Muscle of back (tissue), 11 donors: Measurements from ENCODE around the gene PRR19. TPM values are rescaled to one million over a fixed set of nuclear protein-coding genes. Genes with fewer than 3 reads are reported as not detected.

Experiments used
- DNase-seq, 3 donors: peaks; one replicate each; pipeline versions ENCODE4 v3.0.0 to v3.0.0-alpha.2; 2013
- polyA plus RNA-seq, 10 donors: library from polyadenylated mRNA; unstranded; fragments of 120-200 nt; gene quantifications; one replicate each; pipeline ENCODE4 v1.2.1, GENCODE V29; 2013; ENCODE audit not compliant: insufficient read length in 10 of 10

The PRR19 gene
- polyA plus RNA-seq, 10 donors, result 0.47 to 1.8 (median 0.78) TPM

DNA sequence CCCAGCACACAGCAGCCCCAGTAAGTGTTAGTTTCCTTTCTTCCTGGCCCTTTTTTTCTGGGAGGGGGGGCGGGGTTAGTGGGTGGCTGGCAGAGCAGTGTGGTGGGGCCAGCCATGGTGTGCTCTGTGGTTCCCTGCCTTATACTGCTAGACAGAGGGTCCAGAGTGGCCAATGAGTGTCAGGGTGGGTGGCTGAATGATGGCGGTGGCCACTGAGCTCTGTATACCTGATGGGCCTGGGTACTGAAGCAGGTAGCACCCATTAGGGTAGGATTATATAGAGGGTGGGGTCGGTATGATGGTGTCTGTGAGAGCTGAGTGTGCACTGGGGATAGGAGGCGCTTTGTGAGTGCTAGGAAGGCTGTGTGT lies 19.1 kb upstream of the PRR19 start:
- DNase-seq, result no peak

DNA sequence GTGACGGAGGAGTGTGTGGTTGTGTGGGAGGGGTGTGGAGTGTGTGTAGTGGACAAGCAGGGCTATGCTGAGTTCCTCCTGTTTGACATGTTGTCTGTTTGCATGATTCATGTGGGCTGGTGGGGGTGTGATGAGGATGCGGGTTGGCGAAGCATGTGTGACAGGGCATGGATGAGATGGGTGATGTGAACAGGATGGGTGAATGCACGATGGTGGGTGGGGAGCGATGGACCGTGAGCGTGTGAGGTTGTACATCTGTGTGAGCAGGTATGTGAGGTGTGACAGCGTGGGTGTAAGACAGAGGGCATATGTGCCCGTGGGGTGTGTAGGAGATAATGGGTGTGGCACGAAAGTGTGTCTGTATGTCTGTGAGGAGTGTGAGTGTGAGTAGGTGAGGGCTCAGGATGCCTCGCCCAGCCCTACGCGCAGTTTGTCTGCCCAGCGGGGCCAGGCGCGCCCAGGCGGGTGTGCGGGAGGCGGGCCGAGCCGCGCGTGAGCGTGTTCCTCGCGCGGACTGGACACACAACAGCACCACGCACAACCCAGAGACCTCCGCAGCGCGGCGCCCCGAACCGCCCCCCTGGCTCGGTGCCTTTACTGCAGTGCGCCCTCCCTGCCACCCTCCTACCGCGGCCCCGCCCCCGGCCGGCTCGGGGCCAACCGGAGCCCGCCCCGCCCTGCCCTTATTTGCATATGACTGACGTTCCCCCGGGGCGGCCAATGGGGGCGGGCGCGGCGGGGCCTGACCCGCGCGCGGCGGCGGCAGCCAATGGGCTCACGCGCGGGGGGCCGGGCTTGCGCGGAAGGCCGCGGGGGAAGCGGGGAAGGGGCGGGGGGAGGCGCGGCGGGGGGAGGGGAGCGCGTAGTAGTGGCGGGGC lies 18.5 kb upstream of the PRR19 start:
- peak; percentile 96 to 98 (median 97) for DNase-seq

DNA sequence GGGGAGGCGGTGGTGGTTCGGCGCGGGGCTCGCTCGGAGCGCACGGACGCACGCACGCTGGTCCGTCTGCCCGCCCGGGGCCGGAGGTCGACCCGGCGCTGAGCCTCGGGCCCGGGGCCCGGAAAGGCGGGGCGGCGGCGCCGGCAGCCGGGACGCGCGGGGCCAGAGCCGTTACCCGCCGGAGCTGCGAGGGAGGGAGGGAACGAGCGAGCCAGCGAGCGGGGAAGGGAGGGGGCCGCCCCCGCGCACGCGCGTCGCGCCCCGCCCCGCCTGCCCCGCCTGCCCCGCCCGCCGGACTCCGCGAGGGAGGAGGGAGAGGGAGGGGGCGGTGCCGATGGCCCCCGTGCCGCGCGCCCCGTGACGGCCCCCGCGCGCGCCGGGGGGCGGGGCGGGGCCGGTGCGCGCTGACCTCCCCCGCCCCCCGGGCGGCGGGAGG lies 17.8 kb upstream of the PRR19 start:
- DNase-seq, result peak; percentile 81 to 85 (median 85)

DNA sequence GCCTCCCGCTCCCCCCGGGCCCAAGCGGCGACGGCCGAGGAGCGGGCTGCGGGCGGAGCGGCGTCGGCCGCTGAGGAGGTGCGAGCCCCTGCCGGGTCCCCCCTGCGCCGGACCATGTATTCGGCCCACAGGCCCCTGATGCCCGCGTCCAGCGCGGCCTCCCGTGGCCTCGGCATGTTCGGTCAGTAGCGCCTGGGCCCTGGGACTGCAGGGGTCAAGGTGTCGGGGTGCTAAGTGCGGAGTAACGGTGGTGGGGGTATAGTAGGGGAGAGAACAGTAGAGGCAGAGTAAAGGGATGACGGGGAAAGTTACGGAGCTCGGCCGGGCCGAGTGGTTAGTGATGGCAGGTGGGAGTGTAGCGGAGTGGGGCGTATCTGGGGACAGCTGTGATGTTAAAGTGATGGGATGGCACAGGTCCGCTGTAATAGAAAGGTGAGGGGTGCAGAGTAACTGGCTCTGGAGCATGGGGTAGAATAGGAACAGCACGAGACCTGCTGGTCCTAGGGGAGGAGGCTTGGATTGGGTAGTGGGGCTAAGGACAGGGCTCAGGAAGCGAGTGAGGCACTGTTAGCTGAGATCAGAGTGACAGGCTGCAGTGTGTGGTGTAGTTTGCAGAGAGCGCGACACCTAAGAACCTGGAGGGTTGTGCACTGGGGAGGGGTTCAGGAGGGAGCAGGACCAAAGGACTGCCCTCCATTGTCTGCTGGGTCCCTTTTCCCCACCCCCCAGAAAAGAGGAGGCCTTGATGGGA lies 17.2 kb upstream of the PRR19 start:
- peak in 1 of 3 donors; percentile 67 for DNase-seq

DNA sequence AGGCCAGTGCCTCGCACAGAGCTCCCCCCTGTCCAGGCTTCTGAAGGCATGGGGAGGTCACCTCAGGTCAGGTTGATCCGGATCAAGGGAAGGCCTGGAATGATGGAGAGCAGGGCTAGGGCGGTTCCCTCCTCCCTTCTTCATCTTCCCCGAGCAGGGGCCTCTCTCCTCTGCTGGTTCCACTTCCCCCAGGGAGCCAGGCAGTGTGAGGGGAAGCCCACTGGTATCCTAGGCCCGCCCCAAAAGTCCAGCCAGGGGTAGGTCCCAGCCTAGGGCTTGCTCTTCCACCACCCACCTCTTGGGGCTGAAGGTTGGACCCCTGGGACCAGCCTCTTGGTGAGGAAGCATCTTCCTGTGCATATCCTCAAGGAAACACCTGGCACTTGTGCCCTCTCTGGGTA lies 16.4 kb upstream of the PRR19 start:
- DNase-seq, result peak in 1 of 3 donors; percentile 56

DNA sequence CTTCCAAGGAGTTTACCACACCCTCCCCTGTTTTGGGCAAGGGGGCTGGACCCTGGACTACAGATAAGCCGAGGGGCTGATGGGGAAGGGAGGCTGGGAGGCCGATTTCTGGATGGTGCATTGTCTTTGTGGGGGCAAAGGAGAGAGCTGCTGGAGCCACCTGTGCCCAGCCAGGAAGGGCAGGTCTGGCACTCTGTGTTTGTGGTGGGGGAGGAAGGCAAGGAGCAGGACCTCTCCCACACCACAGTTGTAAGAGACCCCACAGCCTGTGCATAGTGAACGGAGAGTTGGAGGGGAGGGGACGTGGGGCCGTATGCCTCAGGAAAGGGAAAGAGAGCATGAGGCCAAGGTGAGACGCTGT lies 16.0 kb upstream of the PRR19 start:
- no peak for DNase-seq

DNA sequence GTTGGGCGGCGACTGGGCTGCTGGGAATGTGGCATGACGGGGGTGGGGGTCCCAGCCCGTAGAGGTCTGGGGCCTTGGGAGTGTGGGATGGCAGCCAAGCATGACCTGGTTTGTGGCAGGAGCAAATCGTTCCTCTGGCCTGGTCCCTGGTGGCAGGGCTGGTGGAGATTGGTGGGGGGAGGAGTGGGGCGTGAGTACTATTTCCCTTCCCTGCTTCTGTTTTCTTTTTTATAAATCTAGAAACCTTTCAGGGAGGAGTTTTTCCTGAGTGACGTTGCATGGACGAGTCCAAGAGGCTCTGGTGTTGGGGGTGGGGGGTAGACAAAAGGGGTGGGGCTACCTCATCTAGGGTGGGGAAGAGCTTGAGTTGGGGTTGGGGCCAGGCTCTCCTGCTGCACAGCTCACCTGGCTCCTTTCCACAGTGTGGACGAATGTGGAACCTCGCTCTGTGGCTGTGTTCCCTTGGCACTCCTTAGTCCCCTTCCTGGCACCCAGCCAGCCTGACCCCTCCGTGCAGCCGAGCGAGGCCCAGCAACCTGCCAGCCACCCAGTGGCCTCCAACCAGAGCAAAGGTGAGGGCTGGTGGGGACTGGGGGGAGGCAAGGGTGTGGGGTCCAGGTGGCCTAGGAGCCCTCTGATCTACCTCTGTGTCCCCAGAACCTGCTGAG lies 15.4 kb upstream of the PRR19 start:
- DNase-seq, result peak in 1 of 3 donors; percentile 61

DNA sequence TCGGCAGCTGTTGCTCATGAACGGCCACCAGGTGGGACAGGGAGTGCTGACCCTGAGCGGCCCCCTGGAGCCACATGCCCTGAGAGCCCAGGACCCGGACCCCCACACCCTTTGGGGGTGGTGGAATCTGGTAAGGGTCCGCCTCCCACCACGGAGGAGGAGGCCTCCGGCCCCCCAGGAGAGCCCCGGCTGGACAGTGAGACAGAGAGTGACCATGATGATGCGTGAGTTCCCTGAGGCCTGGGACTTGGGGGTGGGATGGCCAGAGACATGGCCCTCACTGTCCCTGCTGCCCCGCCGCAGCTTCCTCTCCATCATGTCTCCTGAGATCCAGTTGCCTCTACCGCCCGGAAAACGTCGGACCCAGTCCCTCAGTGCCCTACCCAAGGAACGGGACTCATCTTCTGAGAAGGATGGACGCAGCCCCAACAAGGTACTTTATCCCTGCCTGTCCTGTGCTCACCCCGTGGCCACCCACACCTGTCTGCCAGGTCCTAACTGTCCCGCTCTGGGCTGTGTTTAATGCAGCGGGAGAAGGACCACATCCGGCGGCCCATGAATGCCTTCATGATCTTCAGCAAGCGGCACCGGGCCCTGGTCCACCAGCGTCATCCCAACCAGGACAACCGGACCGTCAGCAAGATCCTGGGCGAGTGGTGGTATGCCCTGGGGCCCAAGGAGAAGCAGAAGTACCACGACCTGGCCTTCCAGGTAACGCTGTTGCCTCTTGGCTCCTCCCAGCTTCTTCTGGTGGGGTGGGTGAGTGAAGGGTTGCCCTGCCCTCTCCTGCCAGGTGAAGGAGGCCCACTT lies 14.7 kb upstream of the PRR19 start:
- DNase-seq, result no peak

DNA sequence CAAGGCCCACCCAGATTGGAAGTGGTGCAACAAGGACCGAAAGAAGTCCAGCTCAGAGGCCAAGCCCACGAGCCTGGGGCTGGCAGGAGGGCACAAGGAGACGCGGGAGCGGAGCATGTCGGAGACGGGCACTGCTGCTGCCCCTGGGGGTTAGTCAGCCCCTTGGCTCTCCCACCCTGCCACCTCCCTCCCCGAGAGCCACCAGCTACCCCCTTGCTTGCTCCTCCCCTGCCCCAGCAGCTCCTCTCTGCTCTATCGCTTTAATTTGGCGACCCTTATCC lies 14.2 kb upstream of the PRR19 start:
- DNase-seq, result no peak

DNA sequence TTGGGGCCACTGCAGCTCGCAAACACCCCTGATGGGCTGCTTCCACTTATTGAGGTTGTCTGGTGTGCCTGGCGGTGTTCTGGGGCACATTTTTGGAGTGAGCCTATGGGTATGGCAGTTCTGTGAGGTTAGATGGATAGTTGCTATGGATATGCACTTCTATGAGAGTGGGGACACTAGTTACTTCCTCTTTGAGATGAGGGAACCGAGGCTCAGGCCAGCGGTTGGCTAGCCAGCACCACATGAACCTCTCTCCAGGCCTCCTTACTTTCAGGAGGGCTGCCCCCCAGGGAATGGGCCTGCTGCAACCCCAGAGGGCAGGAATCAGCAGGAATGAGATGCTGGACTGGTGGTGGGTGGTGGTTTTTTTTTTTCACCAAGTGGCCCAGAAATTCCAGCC lies 13.5 kb upstream of the PRR19 start:
- no peak for DNase-seq

DNA sequence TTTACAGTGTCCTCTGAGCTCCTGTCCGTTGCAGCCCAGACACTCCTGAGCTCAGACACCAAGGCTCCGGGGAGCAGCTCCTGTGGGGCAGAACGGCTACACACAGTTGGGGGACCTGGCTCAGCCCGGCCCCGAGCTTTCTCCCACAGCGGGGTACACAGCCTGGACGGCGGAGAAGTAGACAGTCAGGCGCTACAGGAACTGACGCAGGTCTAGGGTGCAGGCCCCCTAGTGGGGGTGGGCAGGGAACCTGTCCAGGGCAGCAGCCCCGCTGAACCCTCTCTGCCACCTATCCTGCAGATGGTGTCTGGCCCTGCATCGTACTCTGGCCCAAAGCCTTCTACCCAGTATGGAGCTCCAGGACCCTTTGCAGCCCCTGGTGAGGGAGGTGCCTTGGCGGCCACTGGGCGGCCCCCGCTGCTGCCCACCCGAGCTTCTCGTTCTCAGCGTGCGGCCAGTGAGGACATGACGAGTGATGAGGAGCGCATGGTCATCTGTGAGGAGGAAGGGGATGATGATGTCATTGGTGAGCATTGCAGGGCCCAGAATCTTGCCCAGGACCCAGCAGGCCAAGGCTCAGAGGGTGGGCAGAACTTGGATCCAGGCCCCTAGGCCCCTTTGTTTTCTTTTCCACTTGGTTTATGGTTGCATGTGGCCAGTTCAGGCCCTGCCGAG lies 12.9 kb upstream of the PRR19 start:
- no peak for DNase-seq

DNA sequence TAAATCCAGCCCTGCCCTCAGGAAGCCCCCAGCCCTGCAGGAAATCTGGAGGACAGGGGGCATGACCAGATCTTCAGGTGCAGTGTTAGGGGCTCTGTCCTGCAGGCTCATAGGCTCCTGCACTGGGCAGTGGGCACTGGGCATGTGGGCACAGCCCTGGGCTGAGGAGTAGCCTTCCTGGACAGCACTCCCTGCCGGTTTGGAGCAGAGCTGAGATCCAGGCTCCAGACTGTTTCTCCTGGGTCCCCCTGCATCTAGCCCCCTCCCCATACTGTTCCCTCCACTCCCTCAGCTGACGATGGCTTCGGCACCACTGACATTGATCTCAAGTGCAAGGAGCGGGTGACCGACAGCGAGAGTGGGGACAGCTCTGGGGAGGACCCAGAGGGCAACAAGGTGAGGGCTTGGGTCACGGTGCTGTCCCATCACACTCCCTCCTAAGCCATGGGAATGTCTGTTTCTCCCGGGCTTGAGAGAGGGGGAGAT lies 12.3 kb upstream of the PRR19 start:
- DNase-seq, result no peak

DNA sequence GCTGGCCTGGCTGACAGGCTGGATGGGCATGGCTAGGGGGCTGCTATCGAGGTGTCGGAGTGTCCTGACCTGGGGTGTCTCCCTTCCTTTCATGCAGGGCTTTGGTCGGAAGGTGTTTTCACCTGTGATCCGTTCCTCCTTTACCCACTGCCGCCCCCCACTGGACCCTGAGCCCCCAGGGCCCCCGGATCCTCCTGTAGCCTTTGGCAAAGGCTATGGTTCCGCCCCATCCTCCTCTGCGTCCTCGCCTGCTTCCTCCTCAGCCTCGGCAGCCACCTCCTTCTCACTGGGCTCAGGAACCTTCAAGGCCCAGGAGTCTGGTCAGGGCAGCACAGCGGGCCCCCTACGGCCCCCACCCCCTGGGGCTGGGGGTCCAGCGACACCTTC lies 11.8 kb upstream of the PRR19 start:
- no peak for DNase-seq

DNA sequence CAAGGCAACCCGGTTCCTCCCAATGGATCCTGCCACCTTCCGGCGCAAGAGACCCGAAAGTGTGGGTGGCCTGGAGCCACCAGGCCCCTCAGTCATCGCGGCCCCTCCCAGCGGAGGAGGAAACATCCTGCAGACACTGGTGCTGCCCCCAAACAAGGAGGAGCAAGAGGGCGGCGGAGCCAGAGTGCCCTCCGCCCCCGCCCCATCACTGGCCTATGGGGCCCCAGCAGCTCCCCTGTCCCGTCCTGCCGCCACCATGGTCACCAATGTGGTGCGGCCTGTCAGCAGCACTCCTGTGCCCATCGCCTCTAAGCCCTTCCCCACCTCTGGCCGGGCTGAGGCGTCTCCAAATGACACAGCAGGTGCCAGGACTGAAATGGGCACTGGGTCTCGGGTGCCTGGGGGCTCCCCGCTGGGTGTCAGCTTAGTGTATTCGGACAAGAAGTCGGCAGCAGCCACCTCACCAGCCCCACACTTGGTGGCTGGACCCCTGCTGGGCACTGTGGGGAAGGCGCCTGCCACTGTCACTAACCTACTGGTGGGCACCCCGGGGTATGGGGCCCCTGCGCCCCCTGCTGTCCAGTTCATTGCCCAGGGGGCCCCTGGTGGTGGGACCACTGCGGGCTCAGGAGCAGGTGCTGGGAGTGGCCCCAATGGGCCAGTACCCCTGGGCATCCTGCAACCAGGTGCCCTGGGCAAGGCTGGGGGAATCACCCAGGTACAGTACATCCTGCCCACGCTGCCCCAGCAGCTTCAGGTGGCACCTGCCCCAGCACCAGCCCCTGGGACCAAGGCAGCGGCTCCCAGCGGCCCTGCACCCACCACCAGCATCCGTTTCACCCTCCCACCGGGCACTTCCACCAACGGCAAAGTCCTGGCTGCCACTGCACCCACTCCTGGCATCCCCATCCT lies 11.2 kb upstream of the PRR19 start:
- no peak for DNase-seq

DNA sequence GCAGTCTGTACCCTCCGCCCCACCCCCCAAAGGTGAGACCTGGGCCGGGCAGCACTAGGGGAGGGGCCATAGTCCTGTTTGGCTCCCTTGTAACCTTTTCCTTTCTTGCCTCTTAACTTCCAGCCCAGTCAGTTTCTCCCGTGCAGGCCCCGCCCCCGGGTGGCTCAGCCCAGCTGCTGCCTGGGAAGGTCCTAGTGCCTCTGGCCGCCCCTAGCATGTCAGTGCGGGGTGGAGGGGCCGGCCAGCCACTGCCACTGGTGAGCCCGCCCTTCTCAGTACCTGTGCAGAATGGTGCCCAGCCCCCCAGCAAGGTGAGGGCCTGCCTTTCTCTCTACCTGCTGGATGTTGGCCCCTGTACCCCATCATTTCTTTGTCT lies 10.5 kb upstream of the PRR19 start:
- DNase-seq, result peak in 1 of 3 donors; percentile 45

DNA sequence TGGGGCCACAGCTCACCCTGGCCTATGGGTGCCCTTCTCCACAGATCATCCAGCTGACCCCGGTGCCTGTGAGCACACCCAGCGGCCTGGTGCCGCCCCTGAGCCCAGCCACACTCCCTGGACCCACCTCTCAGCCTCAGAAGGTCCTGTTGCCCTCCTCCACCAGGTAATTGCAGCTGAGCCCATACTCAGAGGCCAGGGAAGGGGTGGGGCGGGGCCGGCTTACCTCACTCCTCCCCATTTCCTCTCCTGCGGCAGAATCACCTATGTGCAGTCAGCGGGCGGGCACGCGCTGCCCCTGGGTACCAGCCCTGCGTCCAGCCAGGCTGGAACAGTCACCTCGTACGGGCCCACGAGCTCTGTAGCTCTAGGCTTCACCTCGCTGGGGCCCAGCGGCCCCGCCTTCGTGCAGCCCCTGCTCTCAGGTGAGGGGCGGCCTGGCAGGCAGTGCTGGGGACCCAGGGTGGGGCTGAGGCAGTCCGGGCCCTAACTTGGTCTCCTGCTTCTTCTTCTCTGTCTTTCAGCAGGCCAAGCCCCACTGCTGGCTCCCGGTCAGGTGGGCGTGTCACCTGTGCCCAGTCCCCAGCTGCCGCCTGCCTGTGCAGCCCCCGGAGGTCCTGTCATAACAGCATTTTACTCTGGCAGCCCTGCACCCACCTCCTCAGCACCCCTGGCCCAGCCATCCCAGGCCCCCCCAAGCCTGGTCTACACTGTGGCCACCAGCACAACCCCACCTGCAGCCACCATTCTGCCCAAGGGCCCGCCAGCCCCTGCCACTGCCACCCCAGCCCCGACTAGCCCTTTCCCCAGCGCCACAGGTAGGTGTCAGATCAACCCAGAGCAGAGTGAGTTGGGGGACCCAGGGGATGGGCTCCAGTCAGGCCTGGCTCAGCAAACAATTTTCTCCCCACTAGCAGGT lies 9.6 kb upstream of the PRR19 start:
- DNase-seq, result no peak

DNA sequence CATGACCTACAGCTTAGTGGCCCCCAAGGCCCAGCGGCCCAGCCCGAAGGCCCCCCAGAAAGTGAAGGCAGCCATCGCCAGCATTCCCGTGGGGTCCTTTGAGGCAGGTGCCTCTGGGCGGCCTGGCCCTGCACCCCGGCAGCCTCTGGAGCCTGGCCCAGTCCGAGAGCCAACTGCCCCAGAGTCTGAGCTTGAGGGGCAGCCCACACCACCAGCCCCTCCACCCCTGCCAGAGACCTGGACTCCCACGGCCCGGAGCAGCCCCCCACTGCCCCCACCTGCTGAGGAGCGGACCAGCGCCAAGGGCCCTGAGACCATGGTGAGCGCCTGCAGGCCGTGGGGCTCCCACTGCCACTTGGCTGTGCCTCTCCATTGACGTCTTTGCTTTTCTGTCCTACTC lies 9.0 kb upstream of the PRR19 start:
- DNase-seq, result no peak

DNA sequence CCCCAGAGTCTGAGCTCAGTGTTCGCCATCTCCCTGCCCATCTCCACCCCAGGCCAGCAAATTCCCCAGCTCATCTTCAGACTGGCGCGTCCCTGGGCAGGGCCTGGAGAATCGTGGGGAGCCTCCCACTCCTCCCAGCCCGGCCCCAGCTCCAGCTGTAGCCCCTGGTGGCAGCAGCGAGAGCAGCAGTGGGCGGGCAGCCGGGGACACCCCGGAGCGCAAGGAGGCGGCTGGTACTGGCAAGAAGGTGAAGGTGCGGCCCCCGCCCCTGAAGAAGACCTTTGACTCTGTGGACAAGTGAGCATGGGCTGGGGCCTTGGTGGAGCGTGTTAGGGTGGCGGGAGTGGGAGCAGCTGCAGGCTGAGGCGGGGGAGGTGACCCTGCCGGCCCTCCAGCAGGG lies 8.4 kb upstream of the PRR19 start:
- DNase-seq, result no peak

DNA sequence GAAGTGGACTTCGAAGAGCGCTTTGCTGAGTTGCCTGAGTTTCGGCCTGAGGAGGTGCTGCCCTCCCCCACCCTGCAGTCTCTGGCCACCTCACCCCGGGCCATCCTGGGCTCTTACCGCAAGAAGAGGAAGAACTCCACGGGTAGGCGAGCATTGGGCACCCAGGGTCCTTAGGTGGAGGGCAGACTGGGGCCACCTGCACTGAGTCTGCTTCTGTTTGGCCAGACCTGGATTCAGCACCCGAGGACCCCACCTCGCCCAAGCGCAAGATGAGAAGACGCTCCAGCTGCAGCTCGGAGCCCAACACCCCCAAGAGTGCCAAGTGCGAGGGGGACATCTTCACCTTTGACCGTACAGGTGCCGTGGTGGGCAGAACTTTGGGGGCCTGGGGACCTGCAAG lies 8.0 kb upstream of the PRR19 start:
- DNase-seq, result no peak
